Choroid plexus epithelial cell (primary cell): ENCODE measurements around the gene UNC13B.
"Not testable (repeated sequence)": the region's sequence is repeated elsewhere in the genome, so short reads cannot be mapped to it uniquely, and the experiment has no call there.

Experiments
- DNase-seq: peaks from one replicate; pipeline ENCODE4 v3.0.0-alpha.2; 2010; ENCODE audit warnings: low read depth
- H3K4me3 ChIP-seq: 2 replicates; pipeline ENCODE4 v1.5.1; 2011; ENCODE audit warnings: low read depth, mild to moderate bottlenecking, control low read depth, low read length, moderate library complexity
- TF ChIP-seq, protein P1 (sequence below): conservative IDR thresholded peaks from 2 replicates; pipeline ENCODE4 v1.5.1; 2011; ENCODE audit warnings: low read depth, mild to moderate bottlenecking, control low read depth, inconsistent platforms, low read length, moderate library complexity

Gene UNC13B

DNA sequence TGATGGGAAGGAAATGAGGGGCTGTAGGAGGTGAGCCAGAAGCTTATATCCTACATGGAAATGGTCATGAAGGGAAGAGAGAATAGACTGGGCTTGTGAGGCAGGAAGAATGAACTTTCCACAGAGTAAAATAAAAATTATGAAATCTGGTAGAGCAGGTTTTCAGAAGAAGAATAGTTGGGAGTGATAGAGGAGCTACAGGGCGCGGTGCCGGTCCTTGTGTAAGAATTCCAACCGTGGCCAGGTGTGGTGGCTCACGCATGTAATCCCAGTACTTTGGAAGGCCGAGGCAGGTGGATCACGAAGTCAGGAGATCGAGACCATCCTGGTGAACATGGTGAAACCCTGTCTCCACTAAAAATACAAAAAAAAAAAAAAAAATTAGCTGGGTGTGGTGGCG lies 8.9 kb upstream of the UNC13B start:
- H3K4me3 ChIP-seq: no peak overlapping the region
- DNase-seq: no peak
- TF ChIP-seq, protein P1, sequence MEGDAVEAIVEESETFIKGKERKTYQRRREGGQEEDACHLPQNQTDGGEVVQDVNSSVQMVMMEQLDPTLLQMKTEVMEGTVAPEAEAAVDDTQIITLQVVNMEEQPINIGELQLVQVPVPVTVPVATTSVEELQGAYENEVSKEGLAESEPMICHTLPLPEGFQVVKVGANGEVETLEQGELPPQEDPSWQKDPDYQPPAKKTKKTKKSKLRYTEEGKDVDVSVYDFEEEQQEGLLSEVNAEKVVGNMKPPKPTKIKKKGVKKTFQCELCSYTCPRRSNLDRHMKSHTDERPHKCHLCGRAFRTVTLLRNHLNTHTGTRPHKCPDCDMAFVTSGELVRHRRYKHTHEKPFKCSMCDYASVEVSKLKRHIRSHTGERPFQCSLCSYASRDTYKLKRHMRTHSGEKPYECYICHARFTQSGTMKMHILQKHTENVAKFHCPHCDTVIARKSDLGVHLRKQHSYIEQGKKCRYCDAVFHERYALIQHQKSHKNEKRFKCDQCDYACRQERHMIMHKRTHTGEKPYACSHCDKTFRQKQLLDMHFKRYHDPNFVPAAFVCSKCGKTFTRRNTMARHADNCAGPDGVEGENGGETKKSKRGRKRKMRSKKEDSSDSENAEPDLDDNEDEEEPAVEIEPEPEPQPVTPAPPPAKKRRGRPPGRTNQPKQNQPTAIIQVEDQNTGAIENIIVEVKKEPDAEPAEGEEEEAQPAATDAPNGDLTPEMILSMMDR: no peak

DNA sequence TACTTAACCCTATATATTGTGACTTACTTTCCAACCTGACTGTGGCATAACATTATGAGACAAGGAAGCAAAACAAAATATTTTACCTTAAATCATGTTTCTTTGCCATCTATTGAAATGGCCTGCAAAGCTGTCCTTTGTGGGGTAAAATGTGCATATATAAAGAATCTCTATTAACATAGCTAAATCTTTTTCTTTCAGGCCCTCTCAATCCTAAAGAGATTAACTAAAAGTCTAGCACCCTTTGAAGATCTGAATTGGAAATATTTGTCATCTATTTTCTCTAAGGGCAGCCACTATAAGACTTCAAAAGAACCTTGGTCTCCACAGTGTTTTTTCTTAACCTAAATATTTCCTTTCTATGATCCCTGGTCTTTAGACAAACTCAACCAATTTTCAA lies 5.0 kb upstream of the UNC13B start:
- H3K4me3 ChIP-seq: no peak overlapping the region
- DNase-seq: no peak
- TF ChIP-seq, protein P1: no peak

- not testable (repeated sequence) for H3K4me3 ChIP-seq, DNase-seq
Measured at GRCh38 chr9:35157836-35158235, 4.0 kb upstream of the UNC13B start.

DNA sequence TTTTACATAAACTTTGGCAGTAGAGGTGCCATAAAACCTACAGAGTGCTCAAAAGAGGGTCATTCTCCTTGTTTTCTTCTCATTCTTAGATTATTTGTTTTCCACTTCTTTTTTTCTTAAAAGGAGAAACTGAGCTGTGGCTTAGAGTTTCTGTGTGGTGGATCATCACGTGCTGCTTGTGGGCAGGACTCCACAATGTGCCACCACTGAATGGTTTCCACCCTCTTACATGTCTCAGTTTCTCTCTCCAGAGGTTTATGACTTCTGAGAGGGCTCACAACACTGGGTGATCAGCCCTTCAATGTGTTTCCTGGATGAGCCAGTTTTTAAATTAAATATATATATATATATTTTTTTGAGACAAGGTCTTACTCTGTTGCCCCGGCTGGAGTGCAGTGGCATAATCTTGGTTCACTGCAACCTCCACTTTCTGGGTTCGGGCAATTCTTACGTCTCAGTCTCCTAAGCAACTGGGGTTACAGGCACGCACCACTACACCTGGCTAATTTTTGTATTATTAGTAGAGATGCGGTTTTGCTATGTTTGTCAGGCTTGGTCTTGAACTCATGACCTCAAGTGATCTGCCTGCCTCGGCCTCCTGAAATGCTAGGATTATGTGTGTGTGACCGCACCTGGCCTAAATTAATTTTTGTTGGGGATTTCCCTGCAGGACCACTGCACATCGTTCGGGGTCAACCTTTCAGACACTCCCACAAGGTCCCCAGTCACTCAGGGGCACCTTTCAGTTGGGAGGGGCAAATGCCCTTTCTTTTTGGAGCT lies 3.1 kb upstream of the UNC13B start:
- no peak for DNase-seq
- TF ChIP-seq, protein P1: no peak
- no peak overlapping the region for H3K4me3 ChIP-seq

GRCh38 chr9:35162605-35163315 lies 951 bp downstream of the UNC13B start:
- TF ChIP-seq, protein P1: no peak
- peak; percentile 4 for DNase-seq
- peak overlapping the region; percentile 97 for H3K4me3 ChIP-seq

DNA sequence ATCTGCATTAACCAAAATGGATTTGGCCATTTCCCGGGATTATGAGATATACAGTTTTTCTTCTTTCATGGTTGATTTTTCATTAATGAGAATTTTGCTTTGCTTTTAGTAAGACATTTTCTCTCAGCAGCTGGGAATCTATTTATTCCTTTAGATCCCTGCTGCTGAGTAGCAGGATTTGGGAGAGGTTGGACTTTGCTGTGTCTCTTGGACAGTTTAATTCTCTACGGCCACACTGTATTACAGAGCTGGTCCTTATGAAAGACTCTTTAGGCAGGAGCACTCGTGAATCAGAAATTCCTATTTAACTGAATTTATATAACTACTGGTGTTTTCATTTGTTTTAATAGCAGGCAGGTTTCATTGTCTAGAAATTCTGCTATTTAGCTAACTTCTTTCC lies 1.6 kb downstream of the UNC13B start:
- DNase-seq: no peak

GRCh38 chr9:35164711-35165110 lies 2.9 kb downstream of the UNC13B start:
- DNase-seq: peak; percentile 70

More for the DNA sequence above, 1.6 kb downstream of the UNC13B start:
- H3K4me3 ChIP-seq: no peak overlapping the region
- TF ChIP-seq, protein P1: no peak

DNA sequence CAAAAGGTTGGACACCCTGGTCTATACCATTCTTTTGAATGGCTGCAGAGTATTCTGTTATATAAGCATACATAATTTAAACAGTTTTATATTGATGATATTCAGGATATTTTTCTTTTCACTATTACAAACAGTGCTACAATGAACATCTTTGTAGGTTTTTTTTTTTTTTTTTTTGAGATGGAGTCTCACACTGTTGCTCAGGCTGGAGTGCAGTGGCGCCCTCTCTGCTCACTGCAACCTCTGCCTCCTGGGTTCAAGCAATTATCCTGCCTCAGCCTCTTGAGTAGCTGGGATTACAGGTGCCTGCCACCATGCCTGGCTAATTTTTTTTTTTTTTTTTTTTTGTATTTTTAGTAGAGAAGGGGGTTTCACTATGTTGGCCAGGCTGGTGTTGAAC lies 5.6 kb downstream of the UNC13B start:
- not testable (repeated sequence) for H3K4me3 ChIP-seq, DNase-seq

More at GRCh38 chr9:35164711-35165110, 2.9 kb downstream of the UNC13B start:
- no peak overlapping the region for H3K4me3 ChIP-seq
- TF ChIP-seq, protein P1: no peak
